NT2/D1 (cell line): Measurements from ENCODE around the gene CIBAR2.
"Not testable (repeated sequence)": the region's sequence is repeated elsewhere in the genome, so short reads cannot be mapped to it uniquely, and the experiment has no call there.

Experiments used
- SUZ12 ChIP-seq: IDR thresholded peaks from 2 replicates; pipeline ENCODE4 v1.6.1; 2011; ENCODE audit not compliant: insufficient read length, insufficient read depth; ENCODE audit errors: extremely low read depth
- YY1 ChIP-seq: IDR thresholded peaks from 2 replicates; pipeline ENCODE4 v1.6.1; 2011; ENCODE audit not compliant: insufficient read length, insufficient read depth
- ZNF274 ChIP-seq: IDR thresholded peaks from 2 replicates; pipeline ENCODE4 v1.6.1; 2011; ENCODE audit warnings: mild to moderate bottlenecking, low read depth, low read length

- not testable (repeated sequence) for TF ChIP-seq ZNF274, SUZ12, YY1
Measured at GRCh38 chr16:85054321-85054720, 58.0 kb downstream of the CIBAR2 start.
